HK-2 (cell line): ENCODE results near the gene SLC39A10.
"Not testable (repeated sequence)": the region's sequence is repeated elsewhere in the genome, so short reads cannot be mapped to it uniquely, and the experiment has no call there.

ENCODE experiments used
- DNase-seq: peaks from one replicate; pipeline ENCODE4 v3.0.0-alpha.2; 2018; ENCODE audit not compliant: unreplicated experiment

SLC39A10 gene

DNA sequence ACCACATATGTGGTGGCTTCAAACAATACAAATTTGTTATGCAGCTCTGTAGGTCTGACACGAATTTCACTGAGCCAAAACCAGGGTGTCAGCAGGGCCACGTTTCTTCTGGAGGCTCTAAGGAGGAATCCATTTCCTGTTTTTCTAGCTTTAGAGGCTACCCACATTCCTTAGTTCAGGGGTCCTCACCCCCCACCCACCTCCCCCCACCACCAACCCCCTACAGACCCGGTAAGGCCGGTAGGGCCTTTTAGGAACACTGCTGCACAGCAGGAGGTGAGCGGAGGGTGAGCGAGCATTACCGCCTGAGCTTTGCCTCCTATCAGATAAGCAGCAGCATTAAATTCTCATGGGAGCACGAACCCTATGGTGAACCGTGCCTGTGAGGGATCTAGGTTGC lies 10.6 kb upstream of the SLC39A10 start:
- no peak for DNase-seq

DNA sequence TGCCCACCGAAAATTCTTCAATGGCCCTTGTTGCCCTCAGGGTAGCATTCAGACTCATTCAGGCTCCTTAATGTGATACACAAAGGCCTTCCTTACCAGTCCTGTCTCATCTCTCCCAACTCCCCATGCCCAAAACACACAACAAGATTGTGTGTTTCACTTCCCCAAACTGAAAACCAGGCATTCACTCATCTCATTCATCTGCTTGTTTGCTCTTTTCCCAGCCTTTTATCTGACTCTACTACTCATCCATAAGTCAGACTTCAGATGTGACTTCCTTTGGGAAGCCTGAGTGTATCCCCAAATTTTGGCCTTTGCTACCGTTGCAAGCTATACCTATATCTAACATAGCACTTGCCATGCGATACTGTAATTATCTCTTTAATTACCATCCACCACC lies 9.7 kb upstream of the SLC39A10 start:
- no peak for DNase-seq

DNA sequence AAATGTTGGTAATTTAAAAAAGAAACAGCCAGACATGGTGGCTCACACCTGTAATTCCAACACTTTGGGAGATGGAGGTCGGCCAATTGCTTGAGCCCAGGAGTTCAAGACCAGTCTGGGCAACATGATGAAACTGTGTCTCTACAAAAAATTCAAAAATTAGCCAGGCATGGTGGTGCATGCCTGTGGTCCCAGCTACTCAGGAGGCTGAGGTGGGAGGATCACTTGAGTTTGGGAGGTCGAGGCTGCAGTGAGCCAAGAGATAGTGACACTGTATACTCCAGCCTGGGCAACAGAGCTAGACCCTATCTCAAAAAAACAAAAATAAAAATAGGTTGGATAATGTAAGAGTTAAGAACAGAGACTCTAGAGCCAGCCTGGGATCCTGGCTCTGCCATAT lies 8.7 kb upstream of the SLC39A10 start:
- not testable (repeated sequence) for DNase-seq

DNA sequence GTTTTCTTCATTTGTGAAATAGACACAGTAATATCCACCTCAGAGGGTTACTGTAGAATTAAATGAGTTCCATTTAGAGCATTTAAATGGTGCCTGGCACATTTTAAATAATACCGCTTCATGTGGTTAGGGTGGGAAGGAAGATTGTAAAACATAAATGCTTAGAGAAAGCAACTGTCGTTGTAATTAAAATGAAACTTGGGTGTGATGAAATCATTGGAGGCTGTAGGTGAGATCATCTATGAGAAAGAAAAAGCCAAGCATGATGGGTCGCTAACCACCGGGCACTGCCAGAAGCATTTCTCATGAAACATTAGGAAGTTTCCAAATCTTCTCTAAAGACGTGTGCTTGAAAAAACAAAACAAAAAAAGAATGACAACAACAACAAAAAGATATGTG lies 8.2 kb upstream of the SLC39A10 start:
- DNase-seq: no peak

DNA sequence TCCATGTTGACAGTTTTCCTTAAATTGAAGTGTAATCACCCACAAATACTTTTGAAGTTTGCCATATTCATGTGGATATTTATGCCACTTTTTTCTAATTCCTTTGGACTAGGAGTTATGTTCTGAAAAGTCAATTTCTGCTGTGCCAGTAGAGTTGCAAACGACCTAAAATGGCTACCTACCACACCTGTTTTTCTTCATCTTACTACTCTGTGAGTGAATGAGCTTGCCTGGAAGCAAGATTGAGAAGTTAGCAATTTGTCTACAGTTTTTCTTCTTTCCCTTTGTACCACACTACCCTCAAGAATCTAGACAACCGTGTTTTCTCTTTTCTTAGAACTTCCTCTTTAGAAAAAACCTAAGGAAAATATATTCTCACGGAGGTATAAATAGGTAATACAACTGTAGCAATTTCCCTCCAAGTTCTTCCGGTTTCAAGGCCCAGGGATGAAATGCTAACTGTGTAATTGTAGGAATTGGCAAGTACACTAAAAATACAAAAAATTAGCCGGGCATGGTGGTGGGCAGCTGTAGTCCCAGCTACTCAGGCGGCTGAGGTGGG lies 7.3 kb upstream of the SLC39A10 start:
- no peak for DNase-seq

DNA sequence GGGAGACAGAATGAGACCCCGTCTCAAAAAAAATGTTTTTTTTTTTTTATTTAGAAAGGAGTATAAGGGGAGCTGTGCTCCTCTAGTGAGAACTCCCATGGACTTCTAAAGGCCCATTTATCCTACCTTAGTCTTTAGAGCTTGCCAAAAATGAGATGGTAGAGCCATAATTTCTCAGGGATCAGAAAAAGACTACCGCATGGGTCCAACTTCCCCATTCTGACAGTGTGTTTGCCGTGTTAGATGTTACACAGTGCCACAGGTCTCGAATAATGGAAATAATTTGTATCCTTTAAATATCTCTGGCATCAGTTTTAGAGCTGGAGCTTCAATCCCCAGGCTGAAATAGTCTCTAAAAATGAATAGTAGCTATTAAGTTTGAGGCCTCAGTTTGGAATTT lies 6.0 kb upstream of the SLC39A10 start:
- DNase-seq: no peak

DNA sequence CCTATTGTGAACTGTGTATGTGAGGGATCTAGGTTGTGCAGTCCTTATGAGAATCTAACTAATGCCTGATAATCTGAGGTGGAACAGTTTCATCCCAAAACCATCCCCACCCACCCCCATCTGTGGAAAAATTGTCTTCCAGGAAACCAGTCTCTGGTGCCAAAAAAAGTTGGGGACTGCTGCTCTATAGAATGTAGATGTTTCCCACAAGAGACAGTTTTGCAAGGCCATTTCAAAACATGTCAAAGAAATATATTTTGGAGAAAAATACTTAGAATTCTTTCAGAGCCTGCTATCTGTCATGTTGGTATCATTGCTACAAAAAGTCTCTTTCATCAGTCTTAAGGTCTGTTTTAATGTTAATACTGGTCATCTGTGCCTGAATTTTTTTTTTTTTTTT lies 4.1 kb upstream of the SLC39A10 start:
- no peak for DNase-seq

DNA sequence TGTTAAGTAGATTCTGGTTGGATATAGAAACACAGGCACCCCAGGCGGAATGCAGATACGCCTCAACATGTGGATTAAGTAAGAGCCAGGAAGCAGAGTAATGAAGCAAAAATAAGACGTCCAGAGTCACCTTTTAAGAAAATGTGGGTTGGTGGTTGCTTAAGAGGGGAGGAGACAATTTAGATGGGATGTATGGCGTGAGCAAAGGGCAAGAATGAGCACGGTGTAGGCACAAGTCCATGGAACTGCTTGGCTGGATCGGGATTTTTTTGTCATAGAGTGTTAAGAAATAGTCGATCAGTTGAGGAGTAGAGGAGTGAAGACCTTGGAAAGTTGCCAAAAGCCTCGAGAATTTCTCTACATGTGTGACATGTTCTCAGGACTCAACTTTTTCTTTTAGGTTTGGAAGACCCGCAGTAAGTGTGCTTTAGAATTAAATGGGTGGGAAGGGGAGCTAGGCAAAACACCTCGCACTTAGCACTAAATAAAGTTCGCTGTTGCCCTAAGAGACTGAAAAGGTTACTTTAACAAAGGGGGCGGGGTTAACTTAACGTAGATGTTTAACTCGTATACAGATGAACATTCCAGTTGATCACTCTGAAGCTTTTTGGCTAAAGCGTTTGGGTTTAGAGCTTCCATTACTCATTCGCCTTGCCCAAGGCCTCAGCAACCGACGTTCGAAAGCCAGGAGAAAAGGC lies 716 bp upstream of the SLC39A10 start:
- DNase-seq: no peak

DNA sequence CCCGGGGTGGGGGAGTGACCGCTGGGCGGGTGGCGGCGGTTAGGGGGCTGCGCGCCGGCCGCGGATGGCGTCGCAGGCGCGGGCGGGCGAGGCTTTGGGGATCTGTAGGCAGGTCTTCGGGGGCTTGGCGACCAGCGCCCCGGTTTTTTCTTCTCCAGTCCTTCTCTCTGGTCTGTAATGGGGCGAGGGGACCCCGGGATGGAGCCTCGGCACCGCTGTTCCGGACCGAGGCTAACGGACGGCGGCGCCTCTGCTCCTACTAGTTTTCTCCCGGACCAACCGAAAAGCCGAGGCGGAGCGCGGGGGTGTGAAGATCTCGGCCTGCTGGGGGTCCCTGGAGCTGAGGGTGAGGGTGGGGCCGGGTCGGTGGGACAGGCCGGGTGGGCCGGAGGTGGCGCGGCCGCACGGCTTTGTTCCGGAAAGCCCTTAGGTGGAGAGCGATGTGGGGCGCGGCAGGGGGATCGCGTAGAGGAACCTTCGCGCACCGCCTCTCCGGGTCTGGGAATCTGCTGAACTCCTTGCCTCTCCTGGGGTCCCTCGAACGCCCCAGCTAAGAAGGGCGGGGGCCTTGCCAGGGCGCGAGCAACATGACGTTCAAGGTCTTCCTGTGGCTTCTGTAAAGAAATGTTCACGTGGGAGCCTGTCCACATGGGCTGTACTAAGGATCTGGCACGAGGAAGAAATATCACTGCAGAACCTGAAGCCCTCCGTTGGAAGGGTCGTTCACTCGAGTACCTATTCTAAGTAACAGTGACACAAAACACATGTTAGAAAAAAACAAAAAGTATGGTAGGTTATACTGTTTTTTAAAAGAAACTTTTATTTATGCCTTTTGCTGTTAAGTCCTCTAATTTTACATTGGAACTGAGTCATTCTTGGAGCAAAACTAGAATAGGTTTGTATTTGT lies 861 bp downstream of the SLC39A10 start:
- DNase-seq: peak; percentile 65

DNA sequence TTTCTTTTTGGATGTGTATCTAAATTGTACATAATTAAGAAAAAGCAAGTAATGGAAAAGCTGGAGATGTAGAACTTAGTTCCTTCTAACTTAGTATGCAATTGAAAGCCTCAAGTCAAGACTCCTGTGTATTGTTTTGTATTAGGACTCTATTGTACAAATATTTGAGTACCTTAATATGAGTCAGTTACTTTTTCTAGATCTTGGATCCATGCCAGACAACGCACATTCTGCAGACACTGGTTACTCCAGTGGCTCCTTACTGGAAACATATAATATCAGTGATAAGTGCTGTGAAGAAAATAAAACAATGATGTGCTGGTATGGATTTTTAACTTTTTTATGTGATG lies 1.5 kb downstream of the SLC39A10 start:
- no peak for DNase-seq

DNA sequence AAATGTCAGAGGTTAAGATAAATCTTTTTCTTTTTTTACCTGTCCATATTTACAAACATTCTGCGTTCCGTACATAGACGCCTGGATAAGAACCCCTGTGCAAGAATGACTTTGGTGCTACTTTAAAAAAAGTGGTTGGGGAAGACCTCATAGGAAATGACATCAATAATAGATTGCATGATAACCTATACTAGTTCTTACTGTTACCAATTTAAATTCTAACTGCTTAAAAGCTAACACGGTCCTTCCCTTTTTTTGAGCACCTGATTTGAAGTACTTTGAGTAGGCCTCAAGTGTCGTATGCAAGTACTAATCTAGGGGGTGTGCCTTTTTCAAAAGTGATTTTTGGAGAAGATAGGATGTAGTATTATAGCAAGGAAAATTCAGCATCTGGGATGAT lies 2.1 kb downstream of the SLC39A10 start:
- DNase-seq: no peak

DNA sequence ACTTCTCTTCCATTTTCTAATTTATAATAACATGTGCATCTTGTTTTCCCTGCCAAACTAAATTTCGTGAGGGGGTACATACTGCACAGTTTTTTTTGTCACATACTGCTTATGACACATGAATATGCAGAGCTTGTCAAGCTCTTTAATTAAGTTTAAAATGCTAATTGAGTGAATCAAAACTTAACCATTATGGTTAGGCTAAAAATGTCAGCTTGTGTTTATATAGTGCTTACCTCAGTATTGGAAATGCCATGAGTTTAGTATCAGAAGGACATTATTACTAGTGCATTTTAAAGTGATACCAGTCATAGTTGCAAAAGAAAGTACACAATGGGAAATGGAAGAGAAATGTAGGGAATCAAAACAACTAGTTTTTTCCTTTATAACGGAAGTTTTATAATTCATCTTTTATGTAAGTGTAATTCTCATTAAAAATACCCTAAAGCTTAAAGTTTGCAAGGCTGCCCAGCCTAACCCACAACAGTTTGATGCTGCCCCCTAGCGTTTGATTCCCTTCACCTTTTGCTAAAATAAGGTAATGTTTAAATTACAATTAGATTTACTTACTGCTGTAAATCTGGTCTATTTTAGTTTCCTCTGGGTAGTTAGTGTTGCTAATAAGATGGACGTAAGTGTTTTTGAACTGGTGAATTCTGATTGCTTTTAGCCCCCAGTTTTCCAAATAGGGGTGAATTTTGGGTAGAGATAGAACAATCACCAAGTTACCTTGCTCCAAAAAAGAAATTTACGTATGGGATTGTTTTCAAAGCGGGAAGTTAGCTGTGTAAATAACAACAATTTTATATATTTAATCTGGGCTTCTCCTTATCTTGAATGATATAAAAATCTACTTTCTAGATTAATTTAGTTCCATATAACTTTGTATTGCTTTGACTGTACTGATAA lies 3.2 kb downstream of the SLC39A10 start:
- DNase-seq: peak; percentile 54

DNA sequence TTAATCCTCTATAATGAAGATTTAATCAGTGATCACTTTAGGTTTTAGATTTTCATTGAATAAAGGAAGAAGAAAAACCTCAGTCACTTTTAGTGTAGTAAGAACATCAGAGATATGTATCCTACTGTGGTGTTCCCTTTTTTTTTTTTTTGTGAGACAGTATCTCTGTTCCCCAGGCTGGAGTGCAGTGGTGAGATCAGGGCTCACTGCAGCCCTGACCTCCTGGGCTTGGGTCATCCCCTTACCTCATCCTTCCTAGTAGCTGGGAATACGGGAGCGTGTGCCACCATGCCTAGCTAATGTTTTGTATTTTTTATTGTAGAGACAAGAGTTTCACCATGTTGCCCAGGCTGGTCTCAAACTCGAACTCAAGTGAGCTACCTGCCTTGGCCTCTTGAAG lies 5.1 kb downstream of the SLC39A10 start:
- peak; percentile 17 for DNase-seq

DNA sequence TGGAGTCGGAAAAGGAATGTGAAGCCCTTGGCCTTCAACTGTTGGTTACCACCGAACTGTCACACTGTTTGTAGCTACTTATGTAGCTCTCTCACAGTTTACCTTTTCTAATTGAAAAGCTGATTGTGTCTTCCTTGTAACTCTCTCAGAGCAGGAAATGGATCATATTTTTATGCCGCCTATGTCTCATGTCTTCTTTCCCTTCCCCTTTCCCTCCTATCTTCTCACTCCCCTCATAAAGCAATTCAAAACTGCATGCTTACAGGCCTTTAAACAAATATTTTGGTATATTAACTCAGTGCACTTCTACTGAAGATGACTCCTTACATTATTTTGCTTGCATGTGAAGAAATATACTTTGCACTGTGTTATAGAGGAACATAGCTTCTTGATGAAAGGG lies 6.0 kb downstream of the SLC39A10 start:
- no peak for DNase-seq

DNA sequence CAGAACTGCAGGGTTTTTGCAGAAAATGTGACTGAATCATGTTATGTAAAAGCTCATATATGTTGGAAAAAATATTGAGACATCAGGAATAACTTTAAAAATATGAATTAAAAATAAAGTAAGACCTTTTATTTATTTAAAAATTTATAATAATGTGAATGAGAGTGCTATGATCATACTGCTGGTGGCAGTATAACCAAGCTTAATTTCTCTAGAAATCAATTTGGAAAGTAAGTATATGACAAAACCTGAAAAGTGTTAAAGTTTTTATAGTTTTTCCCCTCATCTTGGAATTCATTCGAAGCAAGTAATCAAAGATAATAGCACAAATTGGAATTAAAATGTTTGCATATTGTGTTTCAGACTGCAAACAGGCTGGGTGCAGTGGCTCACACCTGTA lies 7.5 kb downstream of the SLC39A10 start:
- no peak for DNase-seq

DNA sequence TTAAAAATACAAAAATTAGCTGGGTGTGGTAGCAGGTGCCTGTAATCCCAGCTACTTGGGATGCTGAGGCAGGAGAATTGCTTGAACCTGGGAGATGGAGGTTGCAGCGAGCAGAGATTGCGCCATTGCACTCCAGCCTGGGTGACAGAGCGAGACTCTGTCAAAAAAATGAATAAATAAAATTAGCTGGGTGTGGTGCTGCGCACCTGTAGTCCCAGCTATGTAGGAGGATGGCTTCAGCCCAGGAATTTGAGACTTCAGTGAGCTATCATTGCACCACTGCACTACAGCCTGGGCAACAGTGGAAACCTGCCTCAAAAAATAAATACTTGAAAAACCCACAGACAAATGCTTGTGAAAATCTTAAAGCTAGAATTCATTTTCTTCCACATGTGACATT lies 8.1 kb downstream of the SLC39A10 start:
- not testable (repeated sequence) for DNase-seq

DNA sequence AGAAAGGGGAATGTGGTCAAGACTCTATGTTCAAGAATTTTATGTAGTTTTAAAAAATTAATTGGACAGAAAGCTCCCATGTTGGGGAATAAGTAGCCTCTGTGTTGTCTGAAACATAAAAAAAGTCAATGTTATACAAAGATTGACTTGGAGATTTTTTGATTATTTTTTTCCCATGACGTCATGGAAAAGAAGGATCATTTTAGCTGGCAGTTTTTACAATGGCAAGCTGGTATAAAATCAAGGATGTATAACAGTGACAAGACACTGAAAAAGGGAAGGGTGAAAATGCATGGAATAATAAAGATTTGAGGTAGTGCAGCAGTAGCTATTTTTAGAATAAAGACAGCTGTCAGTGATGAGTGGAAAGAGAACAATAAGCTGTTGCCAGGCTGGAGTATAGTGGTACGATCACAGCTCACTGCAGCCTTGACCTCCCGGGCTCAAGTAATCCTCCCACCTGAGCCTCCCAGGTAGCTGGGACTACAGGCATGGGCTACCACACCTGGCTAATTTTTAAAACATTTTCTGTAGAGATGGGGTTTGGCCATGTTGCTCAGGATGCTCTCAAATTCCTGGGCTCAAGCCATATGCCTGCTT lies 9.2 kb downstream of the SLC39A10 start:
- DNase-seq: no peak

DNA sequence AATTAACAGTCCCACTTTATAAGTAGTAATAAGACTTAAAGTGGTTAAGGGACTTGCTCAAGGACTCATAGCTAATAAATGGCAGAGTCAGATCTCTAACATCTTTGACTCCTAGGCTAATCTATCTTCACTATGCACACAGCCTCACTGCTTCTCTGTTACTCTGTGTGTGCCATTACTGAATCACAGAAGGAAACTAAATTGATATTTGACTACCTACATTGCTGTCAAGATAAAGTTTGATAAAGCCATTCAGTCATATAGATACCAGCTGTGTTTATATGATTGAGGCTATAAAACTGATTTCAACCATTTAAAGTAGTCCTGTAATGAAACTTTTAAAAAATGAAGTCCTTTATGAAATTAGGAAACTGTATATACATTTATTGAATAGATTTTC lies 10.9 kb downstream of the SLC39A10 start:
- DNase-seq: no peak

DNA sequence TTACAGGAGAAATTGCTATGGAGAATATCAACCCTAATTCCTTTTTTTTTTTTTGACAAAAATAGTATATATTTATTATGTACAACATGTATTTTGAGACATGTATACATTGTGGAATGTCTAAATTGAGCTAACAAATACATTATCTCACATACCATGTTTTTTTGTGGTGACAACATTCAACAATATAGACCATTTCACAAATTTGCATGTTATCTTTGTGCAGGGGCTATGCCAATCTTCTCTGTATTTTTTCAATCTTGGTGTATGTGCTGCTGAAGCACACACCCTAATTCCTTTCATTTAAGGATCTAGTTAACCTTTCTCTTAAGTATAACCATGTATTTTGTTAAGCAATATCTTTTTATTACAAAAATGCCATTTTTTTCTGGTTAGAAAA lies 13.2 kb downstream of the SLC39A10 start:
- DNase-seq: no peak

DNA sequence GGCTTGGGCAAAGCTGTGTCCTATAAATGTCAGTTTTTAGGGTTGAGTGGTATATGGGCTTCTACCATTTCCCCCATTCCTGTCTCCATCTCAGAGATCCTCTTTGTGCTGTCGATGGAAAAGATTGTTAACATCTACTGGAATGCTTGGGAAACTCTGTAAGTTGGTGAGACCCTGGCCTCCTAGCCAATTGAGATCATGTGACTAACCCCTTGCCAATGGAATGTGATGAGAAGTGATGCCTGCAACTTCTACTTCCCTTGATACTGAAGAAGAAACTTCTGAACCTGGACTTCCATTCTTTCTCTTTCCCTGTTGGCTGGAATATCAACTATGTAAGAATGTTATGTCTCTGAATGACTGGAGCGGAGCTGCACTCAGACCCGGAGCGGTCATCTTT lies 14.5 kb downstream of the SLC39A10 start:
- DNase-seq: no peak

DNA sequence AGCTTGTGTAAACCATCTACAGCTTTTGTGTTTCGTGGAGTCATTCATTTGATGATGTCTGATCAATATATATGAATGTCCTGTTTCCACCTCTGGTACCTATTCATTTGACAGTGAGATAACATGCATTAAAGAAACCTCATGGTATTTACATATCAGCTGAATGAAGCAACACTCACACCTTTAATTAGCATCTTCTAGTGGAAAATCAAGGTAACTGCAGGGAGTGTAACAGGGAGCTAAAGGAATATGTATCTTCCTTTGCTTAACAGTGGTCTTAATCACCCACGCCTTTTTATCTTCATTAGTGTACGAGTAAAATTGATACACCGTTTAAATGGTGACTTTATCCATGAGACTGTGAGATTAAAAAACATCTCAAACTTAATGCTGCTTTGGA lies 15.6 kb downstream of the SLC39A10 start:
- DNase-seq: no peak
